A549 (cell line): Measurements from ENCODE around the gene GPR89B.
"Not testable (repeated sequence)": the region's sequence is repeated elsewhere in the genome, so short reads cannot be mapped to it uniquely, and the experiment has no call there.

Source experiments
- BHLHE40 ChIP-seq: IDR thresholded peaks from 2 replicates; pipeline ENCODE4 v1.6.1; 2012; ENCODE audit warnings: low read depth, low read length, inconsistent platforms
- CBX2 ChIP-seq: fragments of 200-600 bp; sonication (generic); IDR thresholded peaks from 2 replicates; pipeline ENCODE4 v1.6.1; 2016; ENCODE audit warnings: low read depth, mild to moderate bottlenecking, borderline replicate concordance
- CBX8 ChIP-seq: fragments of 200-600 bp; sonication (generic); IDR thresholded peaks from 2 replicates; pipeline ENCODE4 v1.6.1; 2016
- CTCF ChIP-seq: fragments of >200 bp; sonication (Bioruptor Twin); formaldehyde crosslinking; IDR thresholded peaks from 3 replicates; pipeline ENCODE4 v1.5.1; 2016
- KDM5A ChIP-seq: fragments of 200-600 bp; sonication (generic); IDR thresholded peaks from 2 replicates; pipeline ENCODE4 v1.6.1; 2016; ENCODE audit warnings: antibody characterized with exemption, mild to moderate bottlenecking
- MAFK ChIP-seq: fragments of 450-650 bp; IDR thresholded peaks from 2 replicates; pipeline ENCODE4 v1.6.1; 2014; ENCODE audit not compliant: partially characterized antibody
- NR3C1 ChIP-seq: fragments of >200 bp; sonication (Bioruptor Twin); formaldehyde crosslinking; IDR thresholded peaks from 3 replicates; pipeline ENCODE4 v1.6.1; 2017
- POLR2A ChIP-seq: IDR thresholded peaks from 2 replicates; pipeline ENCODE4 v1.6.1; 2012; ENCODE audit warnings: mild to moderate bottlenecking, low read length
- RAD21 ChIP-seq, 2 experiments: fragments of >200 bp in 1 of 2; sonication (Bioruptor Twin) in 1 of 2; formaldehyde crosslinking in 1 of 2; IDR thresholded peaks in 1 of 2; conservative IDR thresholded peaks in 1 of 2; 2 replicates in 1 of 2; 3 replicates in 1 of 2; pipeline ENCODE4 v1.6.1; 2012 to 2018; ENCODE audit warnings: inconsistent platforms in 1 of 2

GRCh38 chr1:148032690-148033089, 104.5 kb downstream of the GPR89B start:
- TF ChIP-seq BHLHE40; NR3C1; KDM5A; POLR2A; CBX8; CTCF; CBX2; MAFK; RAD21 (conservative IDR thresholded peaks at IDR 0.05 in 1 of 2, IDR thresholded peaks at IDR 0.05 in 1 of 2): not testable (repeated sequence)
